Measurements from ENCODE around the gene SEMA4B.
A peak's percentile ranks its signal among the peaks of the same experiment; 100 is the strongest.
"Not testable (repeated sequence)": the region's sequence is repeated elsewhere in the genome, so short reads cannot be mapped to it uniquely, and the experiment has no call there.

SEMA4B gene

GRCh38 chr15:90167121-90167520 is 34.0 kb upstream of the SEMA4B start:
- in situ Hi-C loops (cut with MboI; ENCODE audit: low sequenced_read_pairs), result no loop called here
- Histone ChIP-seq H3K36me3 (replicated peaks) (no peaks in the 10 kb centered on the region), H3K4me3 (no peak overlapping the region), H3K27me3 (ENCODE audit: low read depth) (no peaks in the 10 kb centered on the region), H3K4me1 (no peaks in the 10 kb centered on the region), H3K9me3 (no peaks in the 10 kb centered on the region)
- DNase-seq (ENCODE audit: low spot score in 2 of 2), result no peak

DNA sequence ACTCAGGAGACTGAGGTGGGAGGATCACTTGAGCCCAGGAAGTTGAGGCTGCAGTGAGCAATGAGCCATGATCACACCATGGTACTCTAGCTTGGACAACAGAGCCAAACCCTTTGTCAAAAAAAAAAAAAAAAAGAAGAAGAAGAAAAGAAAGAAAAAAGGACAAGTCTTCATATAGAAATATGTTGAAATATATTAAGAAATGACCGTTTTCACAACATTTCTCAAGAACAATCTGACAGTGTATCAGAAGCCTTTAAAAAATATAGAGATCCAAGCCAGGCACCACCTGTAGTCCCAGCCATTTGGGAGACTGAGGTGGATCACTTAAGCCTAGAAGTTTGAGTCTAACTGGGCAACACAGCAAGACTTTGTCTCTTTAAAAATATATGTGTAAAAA is 29.5 kb upstream of the SEMA4B start:
- H3K36me3 ChIP-seq (replicated peaks), result no peaks in the 10 kb centered on the region
- no peaks in the 10 kb centered on the region for H3K27me3 ChIP-seq (ENCODE audit: low read depth)
- in situ Hi-C loops (cut with MboI; ENCODE audit: low sequenced_read_pairs), result no loop called here
- H3K9me3 ChIP-seq, result no peaks in the 10 kb centered on the region
- no peaks in the 10 kb centered on the region for H3K4me1 ChIP-seq
- no peak overlapping the region for H3K4me3 ChIP-seq
- DNase-seq (ENCODE audit: low spot score in 2 of 2), result no peak

DNA sequence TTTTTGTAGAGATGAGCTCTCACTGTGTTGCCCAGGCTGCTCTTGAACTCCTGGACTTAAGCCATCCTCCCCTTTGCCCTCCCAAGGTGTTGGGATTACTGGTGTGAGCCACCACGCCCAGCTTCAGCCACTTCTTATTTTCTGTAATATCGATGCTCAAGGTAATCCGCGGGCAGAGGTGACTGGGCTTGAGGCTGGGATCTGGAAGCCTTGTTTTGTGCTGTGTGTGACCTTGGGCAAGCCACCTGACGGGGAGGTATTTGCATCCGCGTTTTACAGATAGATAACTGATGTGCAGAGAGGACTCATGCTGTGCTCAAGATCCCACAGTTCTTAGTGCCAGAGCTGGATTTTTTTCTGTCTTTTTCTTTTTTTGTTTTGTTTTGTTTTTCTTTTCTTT is 27.8 kb upstream of the SEMA4B start:
- H3K27me3 ChIP-seq (ENCODE audit: low read depth), result no peaks in the 10 kb centered on the region
- H3K4me1 ChIP-seq, result no peaks in the 10 kb centered on the region
- H3K4me3 ChIP-seq, result no peak overlapping the region
- in situ Hi-C loops (cut with MboI; ENCODE audit: low sequenced_read_pairs), result no loop called here
- H3K9me3 ChIP-seq, result no peaks in the 10 kb centered on the region
- DNase-seq (ENCODE audit: low spot score in 2 of 2), result no peak
- no peaks in the 10 kb centered on the region for H3K36me3 ChIP-seq (replicated peaks)

- H3K4me1 ChIP-seq, result no peaks in the 10 kb centered on the region
- no peak for DNase-seq (ENCODE audit: low spot score in 2 of 2)
- in situ Hi-C loops (cut with MboI; ENCODE audit: low sequenced_read_pairs), result no loop called here
These were observed 26.8 kb upstream of the SEMA4B start for GRCh38 chr15:90174140-90174875.

GRCh38 chr15:90177012-90177411 is 24.1 kb upstream of the SEMA4B start:
- no peaks in the 10 kb centered on the region for H3K4me1 ChIP-seq
- H3K4me3 ChIP-seq, result no peak overlapping the region
- H3K36me3 ChIP-seq (replicated peaks), result no peaks in the 10 kb centered on the region
- H3K9me3 ChIP-seq, result no peaks in the 10 kb centered on the region
- DNase-seq (ENCODE audit: low spot score in 2 of 2), result no peak
- in situ Hi-C loops (cut with MboI; ENCODE audit: low sequenced_read_pairs), result no loop called here
- no peaks in the 10 kb centered on the region for H3K27me3 ChIP-seq (ENCODE audit: low read depth)

More at GRCh38 chr15:90174140-90174875, 26.8 kb upstream of the SEMA4B start:
- Histone ChIP-seq H3K27me3 (ENCODE audit: low read depth) (no peaks in the 10 kb centered on the region), H3K36me3 (replicated peaks) (no peaks in the 10 kb centered on the region), H3K9me3 (no peaks in the 10 kb centered on the region), H3K4me3 (no peak overlapping the region)

GRCh38 chr15:90178468-90179435 is 22.4 kb upstream of the SEMA4B start:
- H3K27me3 ChIP-seq (ENCODE audit: low read depth), result no peaks in the 10 kb centered on the region
- no peaks in the 10 kb centered on the region for H3K4me1 ChIP-seq
- H3K36me3 ChIP-seq (replicated peaks), result no peaks in the 10 kb centered on the region
- no peak overlapping the region for H3K4me3 ChIP-seq
- DNase-seq (ENCODE audit: low spot score in 2 of 2), result no peak
- in situ Hi-C loops (cut with MboI; ENCODE audit: low sequenced_read_pairs), result no loop called here
- no peaks in the 10 kb centered on the region for H3K9me3 ChIP-seq

DNA sequence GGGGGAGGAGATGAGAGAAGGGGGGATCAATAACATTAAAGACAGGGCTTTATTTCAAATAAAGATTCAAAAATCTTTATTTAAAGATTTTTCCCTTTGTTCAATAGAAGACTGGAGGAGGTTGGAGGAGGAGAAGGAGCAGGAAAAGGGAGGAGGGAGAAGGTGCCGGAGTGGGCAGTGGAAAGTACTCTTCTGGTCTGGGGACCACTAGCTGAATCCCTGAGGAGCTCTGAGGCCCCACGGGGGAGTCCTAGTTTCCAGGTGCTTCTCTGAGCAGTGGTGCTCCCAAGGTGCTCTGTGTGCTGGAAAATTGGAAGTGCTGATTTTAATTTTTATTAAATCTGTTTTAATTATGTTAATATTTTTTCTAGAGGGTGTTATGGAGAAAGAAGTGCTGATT is 19.4 kb upstream of the SEMA4B start:
- no peak for DNase-seq (ENCODE audit: low spot score in 2 of 2)
- in situ Hi-C loops (cut with MboI; ENCODE audit: low sequenced_read_pairs), result no loop called here
- no peak overlapping the region for H3K4me3 ChIP-seq
- no peaks in the 10 kb centered on the region for H3K27me3 ChIP-seq (ENCODE audit: low read depth)
- H3K36me3 ChIP-seq (replicated peaks), result no peaks in the 10 kb centered on the region
- H3K4me1 ChIP-seq, result peaks cover 3% of the 10 kb centered on the region
- H3K9me3 ChIP-seq, result no peaks in the 10 kb centered on the region

DNA sequence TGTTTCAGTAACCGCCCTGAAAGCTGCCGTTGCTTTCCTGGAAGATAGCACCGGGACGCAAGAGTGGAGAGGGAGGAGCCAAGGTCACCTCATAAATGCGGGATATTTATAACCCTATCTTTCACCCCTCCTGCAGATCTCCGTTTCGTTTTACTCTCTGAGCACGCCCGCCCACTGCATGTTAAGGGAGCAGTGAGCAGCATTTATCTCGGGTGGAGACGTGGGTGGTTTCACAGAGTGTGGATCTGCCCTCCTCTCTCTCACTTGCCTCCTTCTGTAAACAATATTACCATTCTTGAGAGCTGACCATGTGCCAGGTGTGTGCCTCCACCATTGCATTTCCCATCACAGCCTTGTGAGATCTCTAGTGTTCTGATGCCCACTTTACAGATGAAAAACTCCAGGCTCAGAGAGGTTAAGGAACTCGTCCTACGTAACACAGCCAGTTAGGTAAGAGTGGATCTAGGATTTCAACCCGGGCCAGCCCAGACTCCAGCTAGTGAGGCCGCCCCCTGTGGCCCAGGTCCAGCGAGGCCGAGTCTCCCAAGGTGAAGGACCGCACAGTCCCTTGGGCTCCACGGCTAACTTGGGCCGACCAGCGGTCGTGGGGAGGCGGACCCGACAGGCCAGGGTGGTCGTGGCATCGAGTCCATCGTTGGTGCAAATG is 16.9 kb upstream of the SEMA4B start:
- peak in 1 of 2 experiments; percentile 13 for DNase-seq (ENCODE audit: low spot score in 2 of 2)
- no peaks in the 10 kb centered on the region for H3K9me3 ChIP-seq
- H3K4me1 ChIP-seq, result peaks cover 3% of the 10 kb centered on the region
- peak overlapping the region; percentile 62 for H3K4me3 ChIP-seq
- no peaks in the 10 kb centered on the region for H3K36me3 ChIP-seq (replicated peaks)
- in situ Hi-C loops (cut with MboI; ENCODE audit: low sequenced_read_pairs), result no loop called here
- no peaks in the 10 kb centered on the region for H3K27me3 ChIP-seq (ENCODE audit: low read depth)

- no peaks in the 10 kb centered on the region for H3K36me3 ChIP-seq (replicated peaks)
- H3K4me1 ChIP-seq, result peaks cover 3% of the 10 kb centered on the region
- H3K4me3 ChIP-seq, result peak overlapping the region; percentile 62
- in situ Hi-C loops (cut with MboI; ENCODE audit: low sequenced_read_pairs), result no loop called here
- peak; percentile 48 to 79 for DNase-seq (ENCODE audit: low spot score in 2 of 2)
- no peaks in the 10 kb centered on the region for H3K27me3 ChIP-seq (ENCODE audit: low read depth)
- H3K9me3 ChIP-seq, result no peaks in the 10 kb centered on the region
These were observed 16.1 kb upstream of the SEMA4B start for GRCh38 chr15:90184786-90185704.

DNA sequence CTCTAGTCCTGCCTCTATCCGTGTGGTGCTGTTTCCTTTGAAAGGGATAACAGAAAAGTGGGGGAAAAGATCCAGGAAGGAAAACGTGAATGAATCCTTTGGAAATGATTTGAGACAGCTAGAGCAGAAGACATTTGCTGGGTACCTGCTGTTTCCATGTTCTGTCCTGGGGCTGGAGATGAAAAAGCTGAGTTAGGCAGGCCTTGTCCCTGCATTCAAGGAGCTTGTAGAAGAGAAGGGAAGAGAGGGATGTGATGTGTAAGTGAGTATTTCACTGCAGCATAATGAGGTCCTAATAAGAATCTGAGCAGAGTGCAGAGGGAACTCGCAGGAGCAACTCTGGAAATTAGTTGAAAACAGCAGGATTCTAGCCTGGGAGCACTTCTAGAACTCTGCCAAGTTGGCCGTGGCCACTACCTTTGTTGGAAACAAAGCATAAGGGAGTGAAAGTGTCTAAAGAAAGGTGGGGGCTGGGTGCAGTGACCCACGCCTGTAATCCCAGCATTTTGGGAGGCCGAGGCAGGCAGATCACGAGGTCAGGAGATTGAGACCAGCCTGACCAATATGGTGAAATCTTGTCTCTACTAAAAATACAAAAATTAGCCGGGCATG is 13.8 kb upstream of the SEMA4B start:
- Histone ChIP-seq H3K4me1 (peaks cover 3% of the 10 kb centered on the region), H3K36me3 (replicated peaks) (no peaks in the 10 kb centered on the region)
- in situ Hi-C loops (cut with MboI; ENCODE audit: low sequenced_read_pairs), result no loop called here

DNA sequence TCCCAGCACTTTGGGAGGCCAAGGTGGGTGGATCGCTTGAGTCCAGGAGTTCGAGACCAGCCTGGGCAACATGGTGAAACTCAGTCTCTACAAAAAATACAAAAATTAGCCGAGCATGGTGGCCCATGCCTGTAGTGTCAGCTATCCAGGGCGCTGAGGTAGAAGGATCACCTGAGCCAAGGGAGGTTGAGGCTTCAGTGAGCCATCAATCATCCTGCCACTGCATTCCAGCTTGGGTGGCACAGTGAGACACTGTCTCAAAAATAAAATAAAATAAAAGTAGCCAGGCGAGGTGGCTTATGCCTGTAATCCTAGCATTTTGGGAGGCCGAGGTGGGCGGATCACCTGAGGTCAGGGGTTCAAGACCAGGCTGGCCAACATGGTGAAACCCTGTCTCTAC is 13.1 kb upstream of the SEMA4B start:
- DNase-seq (ENCODE audit: low spot score in 2 of 2); H3K36me3 ChIP-seq (replicated peaks); H3K4me3 ChIP-seq; H3K4me1 ChIP-seq; H3K9me3 ChIP-seq; in situ Hi-C loops (cut with MboI; ENCODE audit: low sequenced_read_pairs); H3K27me3 ChIP-seq (ENCODE audit: low read depth): not testable (repeated sequence)

More for the DNA sequence above, 13.8 kb upstream of the SEMA4B start:
- no peak for DNase-seq (ENCODE audit: low spot score in 2 of 2)
- Histone ChIP-seq H3K4me3 (no peak overlapping the region), H3K27me3 (ENCODE audit: low read depth) (no peaks in the 10 kb centered on the region), H3K9me3 (no peaks in the 10 kb centered on the region)

GRCh38 chr15:90188914-90189748 is 12.0 kb upstream of the SEMA4B start:
- Histone ChIP-seq H3K4me1 (peaks cover 3% of the 10 kb centered on the region), H3K9me3 (no peaks in the 10 kb centered on the region), H3K27me3 (ENCODE audit: low read depth) (no peaks in the 10 kb centered on the region), H3K36me3 (replicated peaks) (no peaks in the 10 kb centered on the region), H3K4me3 (no peak overlapping the region)
- DNase-seq (ENCODE audit: low spot score in 2 of 2), result no peak
- in situ Hi-C loops (cut with MboI; ENCODE audit: low sequenced_read_pairs), result no loop called here

All from HAP-1 (cell line).